GM12892 (cell line): ENCODE results near the gene SYNPO.

Experiments
- POLR2A ChIP-seq: IDR thresholded peaks from 2 replicates; pipeline ENCODE4 v1.6.1; 2011; ENCODE audit warnings: low read depth, low read length, control low read depth
- TAF1 ChIP-seq: IDR thresholded peaks from 2 replicates; pipeline ENCODE4 v1.6.1; 2011; ENCODE audit warnings: low read depth, mild to moderate bottlenecking, control low read depth, low read length, borderline replicate concordance

- no peak for TF ChIP-seq POLR2A
- no peak for TF ChIP-seq TAF1
These were observed 17.1 kb upstream of the SYNPO start for GRCh38 chr5:150623152-150623877.
